Spleen (tissue), 11 donors: Measurements from ENCODE around the gene HOXA1. TPM values are rescaled to one million over a fixed set of nuclear protein-coding genes. Genes with fewer than 3 reads are reported as not detected.

ENCODE experiments used
- DNase-seq: peaks from one replicate; pipeline ENCODE4 v3.0.0-alpha.2; 2020
- H3K27ac ChIP-seq, 8 donors: fragments of 200-600 bp; sonication (generic) in 7 of 8; 1 replicate in 4 of 8; 2 replicates in 4 of 8; pipeline versions ENCODE4 v1.5.0 to v1.8.0; 2016 to 2021; ENCODE audit warnings: inconsistent platforms in 4 of 8, mild to moderate bottlenecking in 4 of 8, moderate library complexity in 1 of 8
- H3K27me3 ChIP-seq, 7 donors: fragments of 200-600 bp; sonication (generic) in 6 of 7; replicated peaks in 1 of 7; 1 replicate in 4 of 7; 2 replicates in 3 of 7; pipeline versions ENCODE4 v1.5.0 to v1.8.0; 2016 to 2021; ENCODE audit warnings: inconsistent platforms in 3 of 7, mild to moderate bottlenecking in 1 of 7
- H3K36me3 ChIP-seq, 6 donors: fragments of 200-600 bp; sonication (generic) in 5 of 6; 1 replicate in 4 of 6; 2 replicates in 2 of 6; pipeline versions ENCODE4 v1.5.0 to v1.8.0; 2016 to 2021; ENCODE audit warnings: inconsistent platforms in 2 of 6
- H3K4me1 ChIP-seq, 6 donors: fragments of 200-600 bp; sonication (generic) in 5 of 6; 1 replicate in 3 of 6; 2 replicates in 3 of 6; pipeline versions ENCODE4 v1.5.0 to v1.8.0; 2016 to 2021; ENCODE audit warnings: inconsistent platforms in 3 of 6
- H3K4me3 ChIP-seq, 8 donors: fragments of 200-600 bp; sonication (generic) in 7 of 8; 1 replicate in 4 of 8; 2 replicates in 4 of 8; pipeline versions ENCODE4 v1.5.0 to v1.8.0; 2016 to 2021; ENCODE audit warnings: inconsistent platforms in 4 of 8, mild to moderate bottlenecking in 4 of 8, moderate library complexity in 2 of 8
- H3K9me3 ChIP-seq, 8 donors: fragments of 200-600 bp; sonication (generic) in 7 of 8; 1 replicate in 4 of 8; 2 replicates in 4 of 8; pipeline versions ENCODE4 v1.5.0 to v1.8.0; 2016 to 2021; ENCODE audit warnings: inconsistent platforms in 4 of 8
- CTCF ChIP-seq, 11 experiments: fragments of 200-600 bp in 7 of 11; fragments of 450-650 bp in 4 of 11; sonication (generic) in 4 of 11; IDR thresholded peaks in 8 of 11; conservative IDR thresholded peaks in 3 of 11; 1 replicate in 7 of 11; 2 replicates in 4 of 11; pipeline versions ENCODE4 v1.4.0 to v1.8.0; 2016 to 2021; ENCODE audit warnings: antibody characterized with exemption in 11 of 11, inconsistent platforms in 4 of 11, mild to moderate bottlenecking in 1 of 11
- POLR2A ChIP-seq, 3 donors: fragments of 450-650 bp; IDR thresholded peaks; one replicate each; pipeline ENCODE4 v1.5.1; 2017; ENCODE audit warnings: antibody characterized with exemption in 3 of 3, mild to moderate bottlenecking in 1 of 3
- POLR2AphosphoS5 ChIP-seq, 3 donors: sonication (generic); formaldehyde crosslinking; IDR thresholded peaks; one replicate each; pipeline ENCODE4 v1.5.1; 2017; ENCODE audit warnings: antibody characterized with exemption in 3 of 3
- WGBS, 5 donors: extraction: QIAGEN DNeasy Blood & Tissue Kit in 3 of 5; methylation state at CpG; one replicate each; pipeline versions ENCODE4 v1.1.5 to v1.1.7; 2013 to 2018; 5-methylcytosine and 5-hydroxymethylcytosine counted together
- intact Hi-C: fragments of 100-400 bp; cut with DNase I; formaldehyde crosslinking; loops from one replicate; pipeline ENCODE4 v1.15.0; 2023; ENCODE audit warnings: low total_unique reads
- polyA plus RNA-seq, 3 donors: library from polyadenylated mRNA; stranded (reverse); fragments of 200-250 nt; gene quantifications; one replicate each; pipeline ENCODE4 v1.2.1, GENCODE V29; 2013
- total RNA-seq, 7 donors: library from RNA; depleted of rRNA in 3 of 7; stranded (reverse); fragments of >200 nt in 3 of 7; fragmentation: NEBNext Ultra II Directional in 4 of 7; extraction: Animal tissue kit (Norgen Biotek cat#: 25700) in 4 of 7; gene quantifications; one replicate each; pipeline versions ENCODE4 v1.1.0 to v1.2.1, GENCODE V29; 2016 to 2021
- donor health status: healthy with polysubstance abuse.
- donor health status: DM: no; HTN: no; CAD: no; lungs with moderate emphysema.
- donor health status: DM: no; HTN: no; CAD: no.
- donor health status: Bipolar disorder and iron deficiency.
- donor health status: healthy.
- donor health status: DM: no; HTN: no; CAD: no.
- donor health status: DM: yes; HTN: yes; CAD: no.

Gene HOXA1
- total and polyA plus RNA-seq, 10 donors: 0.33 to 4.1 (median 1.5) TPM

GRCh38 chr7:27128776-27129728 is 33.3 kb upstream of the HOXA1 start:
- 70 to 82% (median 78%) methylated on average over 28 of the region's 28 CpGs for WGBS, 5 donors
- DNase-seq: no peak
- peak overlapping the region; percentile 12 to 87 (median 58) for H3K4me3 ChIP-seq
- H3K27me3 ChIP-seq: peaks cover 0 to 14% (median 0%) of the 10 kb centered on the region in 7 donors
- no peaks in the 10 kb centered on the region for H3K9me3 ChIP-seq
- peak overlapping the region in 5 of 8 donors; percentile 86 to 94 (median 91) for H3K27ac ChIP-seq
- peaks cover 0 to 22% (median 6%) of the 10 kb centered on the region in 6 donors for H3K4me1 ChIP-seq
- H3K36me3 ChIP-seq: no peaks in the 10 kb centered on the region
- intact Hi-C loops: no loop called here
- no peak for TF ChIP-seq POLR2AphosphoS5 (IDR thresholded peaks at IDR 0.05)
- no peak for TF ChIP-seq CTCF (IDR thresholded peaks at IDR 0.05 in 8 of 11, conservative IDR thresholded peaks at IDR 0.05 in 3 of 11)
- no peak for TF ChIP-seq POLR2A (IDR thresholded peaks at IDR 0.05)

- H3K27me3 ChIP-seq: peaks cover 0 to 14% (median 0%) of the 10 kb centered on the region in 7 donors
These were observed 32.2 kb upstream of the HOXA1 start for GRCh38 chr7:27128034-27128433.

GRCh38 chr7:27126596-27127327 is 31.0 kb upstream of the HOXA1 start:
- TF ChIP-seq CTCF (IDR thresholded peaks at IDR 0.05 in 8 of 11, conservative IDR thresholded peaks at IDR 0.05 in 3 of 11): no peak
- no peak for TF ChIP-seq POLR2AphosphoS5 (IDR thresholded peaks at IDR 0.05)
- no peak for TF ChIP-seq POLR2A (IDR thresholded peaks at IDR 0.05)
- intact Hi-C loops: no loop called here
- Histone ChIP-seq H3K4me1 (peaks cover 0 to 26% (median 3%) of the 10 kb centered on the region in 6 donors), H3K4me3 (no peak overlapping the region), H3K27me3 (peaks cover 0 to 14% (median 0%) of the 10 kb centered on the region in 7 donors), H3K36me3 (no peaks in the 10 kb centered on the region), H3K27ac (no peak overlapping the region), H3K9me3 (no peaks in the 10 kb centered on the region)
- WGBS, 5 donors: 70 to 85% (median 79%) methylated on average over 3 of the region's 3 CpGs
- no peak for DNase-seq

More at GRCh38 chr7:27128034-27128433, 32.2 kb upstream of the HOXA1 start:
- Histone ChIP-seq H3K36me3 (no peaks in the 10 kb centered on the region), H3K9me3 (no peaks in the 10 kb centered on the region), H3K4me3 (no peak overlapping the region), H3K4me1 (peaks cover 0 to 24% (median 3%) of the 10 kb centered on the region in 6 donors), H3K27ac (no peak overlapping the region)
- intact Hi-C loops: no loop called here
- WGBS, 5 donors: 49 to 81% (median 69%) methylated on average over 2 of the region's 2 CpGs
- TF ChIP-seq CTCF (IDR thresholded peaks at IDR 0.05 in 8 of 11, conservative IDR thresholded peaks at IDR 0.05 in 3 of 11) (no peak), POLR2AphosphoS5 (IDR thresholded peaks at IDR 0.05) (no peak), POLR2A (IDR thresholded peaks at IDR 0.05) (no peak)
- DNase-seq: no peak
